Tongue (tissue), 2 donors: ENCODE data around the gene PLEKHF1. TPM values are rescaled to one million over a fixed set of nuclear protein-coding genes. Genes with fewer than 3 reads are reported as not detected.
"Not testable (repeated sequence)": the region's sequence is repeated elsewhere in the genome, so short reads cannot be mapped to it uniquely, and the experiment has no call there.

ENCODE experiments used
- DNase-seq: peaks from one replicate; pipeline ENCODE4 v3.0.0-alpha.2; 2015
- total RNA-seq: library from RNA; depleted of rRNA; stranded (reverse); fragments of >200 nt; gene quantifications from one replicate; pipeline ENCODE4 v1.2.3, GENCODE V29; 2014

Gene PLEKHF1
- total RNA-seq, 1 donor from 2014 or later: 52.9 TPM

GRCh38 chr19:29702161-29702962 lies 37.1 kb downstream of the PLEKHF1 start:
- DNase-seq: no peak

GRCh38 chr19:29702963-29703320 lies 37.7 kb downstream of the PLEKHF1 start:
- no peak for DNase-seq

- DNase-seq: no peak
Measured at GRCh38 chr19:29704562-29705558, 39.6 kb downstream of the PLEKHF1 start.

- DNase-seq: no peak
Measured at GRCh38 chr19:29705706-29706105, 40.4 kb downstream of the PLEKHF1 start.

GRCh38 chr19:29706635-29707034 lies 41.4 kb downstream of the PLEKHF1 start:
- no peak for DNase-seq

GRCh38 chr19:29708554-29709439 lies 43.5 kb downstream of the PLEKHF1 start:
- no peak for DNase-seq

- not testable (repeated sequence) for DNase-seq
Measured at GRCh38 chr19:29709440-29709798, 44.2 kb downstream of the PLEKHF1 start.

GRCh38 chr19:29711584-29712132 lies 46.4 kb downstream of the PLEKHF1 start:
- DNase-seq: no peak

- DNase-seq: no peak
Measured at GRCh38 chr19:29712744-29713516, 47.7 kb downstream of the PLEKHF1 start.

- DNase-seq: no peak
Measured at GRCh38 chr19:29714371-29714952, 49.2 kb downstream of the PLEKHF1 start.

- DNase-seq: peak; percentile 84
Measured at GRCh38 chr19:29714953-29715700, 49.9 kb downstream of the PLEKHF1 start, which contains the start of gene C19orf12. TSS of gene C19orf12 (minus strand) at chr19:29715261. CDS start at chr19:29708413, 6,848 bp downstream.

- peak; percentile 12 for DNase-seq
Measured at GRCh38 chr19:29715701-29716581, 50.7 kb downstream of the PLEKHF1 start.

GRCh38 chr19:29717051-29717450 lies 51.8 kb downstream of the PLEKHF1 start:
- DNase-seq: no peak

- peak; percentile 49 for DNase-seq
Measured at GRCh38 chr19:29724102-29724641, 58.9 kb downstream of the PLEKHF1 start.

GRCh38 chr19:29724746-29725145 lies 59.5 kb downstream of the PLEKHF1 start:
- no peak for DNase-seq
